ENCODE measurements around the gene POPDC3.

DNA sequence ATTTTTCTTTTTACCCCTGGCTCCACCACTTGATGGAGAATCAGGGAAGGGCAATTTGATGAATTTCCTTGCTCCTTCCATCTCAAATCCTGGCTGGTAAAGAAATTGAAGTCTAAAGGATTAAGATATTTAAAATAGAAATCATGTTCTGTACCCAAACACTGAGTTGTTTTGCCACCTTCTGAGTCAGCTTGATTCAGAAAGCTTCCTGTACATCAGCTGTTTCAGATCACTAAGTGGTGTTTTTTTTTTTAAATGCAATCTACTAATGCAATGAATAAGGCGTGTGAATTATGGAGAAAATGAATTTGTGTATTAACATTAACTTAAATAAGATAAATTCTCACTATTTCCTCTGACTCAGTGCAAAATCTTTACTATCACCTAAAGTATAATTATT lies 11.5 kb upstream of the POPDC3 start:
- TF ChIP-seq, protein P1, sequence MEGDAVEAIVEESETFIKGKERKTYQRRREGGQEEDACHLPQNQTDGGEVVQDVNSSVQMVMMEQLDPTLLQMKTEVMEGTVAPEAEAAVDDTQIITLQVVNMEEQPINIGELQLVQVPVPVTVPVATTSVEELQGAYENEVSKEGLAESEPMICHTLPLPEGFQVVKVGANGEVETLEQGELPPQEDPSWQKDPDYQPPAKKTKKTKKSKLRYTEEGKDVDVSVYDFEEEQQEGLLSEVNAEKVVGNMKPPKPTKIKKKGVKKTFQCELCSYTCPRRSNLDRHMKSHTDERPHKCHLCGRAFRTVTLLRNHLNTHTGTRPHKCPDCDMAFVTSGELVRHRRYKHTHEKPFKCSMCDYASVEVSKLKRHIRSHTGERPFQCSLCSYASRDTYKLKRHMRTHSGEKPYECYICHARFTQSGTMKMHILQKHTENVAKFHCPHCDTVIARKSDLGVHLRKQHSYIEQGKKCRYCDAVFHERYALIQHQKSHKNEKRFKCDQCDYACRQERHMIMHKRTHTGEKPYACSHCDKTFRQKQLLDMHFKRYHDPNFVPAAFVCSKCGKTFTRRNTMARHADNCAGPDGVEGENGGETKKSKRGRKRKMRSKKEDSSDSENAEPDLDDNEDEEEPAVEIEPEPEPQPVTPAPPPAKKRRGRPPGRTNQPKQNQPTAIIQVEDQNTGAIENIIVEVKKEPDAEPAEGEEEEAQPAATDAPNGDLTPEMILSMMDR (conservative IDR thresholded peaks at IDR 0.05): no peak
- TF ChIP-seq ZFX (IDR thresholded peaks at IDR 0.05): no peak
